GM13976 (cell line): ENCODE results near the gene FBXL16.

Source experiments
- DNase-seq: peaks from one replicate; pipeline ENCODE4 v3.0.0; 2012; ENCODE audit warnings: low spot score
- in situ Hi-C: fragments of 300-500 bp; cut with MboI; formaldehyde crosslinking; loops from one replicate; pipeline ENCODE4 v1.12.0; 2022; ENCODE audit warnings: low sequenced_read_pairs, mixed read lengths, inconsistent platforms; ENCODE audit not compliant: unreplicated experiment
- TF ChIP-seq, protein P1 (sequence below): IDR thresholded peaks from 2 replicates; pipeline ENCODE4 v1.5.1; 2012; ENCODE audit warnings: borderline replicate concordance, mild to moderate bottlenecking; ENCODE audit not compliant: insufficient read depth; ENCODE audit errors: extremely low read depth, missing control alignments, control extremely low read depth

FBXL16 gene

GRCh38 chr16:711084-711483 lies 5.5 kb upstream of the FBXL16 start:
- TF ChIP-seq, protein P1, sequence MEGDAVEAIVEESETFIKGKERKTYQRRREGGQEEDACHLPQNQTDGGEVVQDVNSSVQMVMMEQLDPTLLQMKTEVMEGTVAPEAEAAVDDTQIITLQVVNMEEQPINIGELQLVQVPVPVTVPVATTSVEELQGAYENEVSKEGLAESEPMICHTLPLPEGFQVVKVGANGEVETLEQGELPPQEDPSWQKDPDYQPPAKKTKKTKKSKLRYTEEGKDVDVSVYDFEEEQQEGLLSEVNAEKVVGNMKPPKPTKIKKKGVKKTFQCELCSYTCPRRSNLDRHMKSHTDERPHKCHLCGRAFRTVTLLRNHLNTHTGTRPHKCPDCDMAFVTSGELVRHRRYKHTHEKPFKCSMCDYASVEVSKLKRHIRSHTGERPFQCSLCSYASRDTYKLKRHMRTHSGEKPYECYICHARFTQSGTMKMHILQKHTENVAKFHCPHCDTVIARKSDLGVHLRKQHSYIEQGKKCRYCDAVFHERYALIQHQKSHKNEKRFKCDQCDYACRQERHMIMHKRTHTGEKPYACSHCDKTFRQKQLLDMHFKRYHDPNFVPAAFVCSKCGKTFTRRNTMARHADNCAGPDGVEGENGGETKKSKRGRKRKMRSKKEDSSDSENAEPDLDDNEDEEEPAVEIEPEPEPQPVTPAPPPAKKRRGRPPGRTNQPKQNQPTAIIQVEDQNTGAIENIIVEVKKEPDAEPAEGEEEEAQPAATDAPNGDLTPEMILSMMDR, result no peak
- in situ Hi-C loops, result loop anchor here (5.0 kb wide), 1 partner anchor 71 kb away; no protein-coding TSS in a partner anchor
- no peak for DNase-seq

DNA sequence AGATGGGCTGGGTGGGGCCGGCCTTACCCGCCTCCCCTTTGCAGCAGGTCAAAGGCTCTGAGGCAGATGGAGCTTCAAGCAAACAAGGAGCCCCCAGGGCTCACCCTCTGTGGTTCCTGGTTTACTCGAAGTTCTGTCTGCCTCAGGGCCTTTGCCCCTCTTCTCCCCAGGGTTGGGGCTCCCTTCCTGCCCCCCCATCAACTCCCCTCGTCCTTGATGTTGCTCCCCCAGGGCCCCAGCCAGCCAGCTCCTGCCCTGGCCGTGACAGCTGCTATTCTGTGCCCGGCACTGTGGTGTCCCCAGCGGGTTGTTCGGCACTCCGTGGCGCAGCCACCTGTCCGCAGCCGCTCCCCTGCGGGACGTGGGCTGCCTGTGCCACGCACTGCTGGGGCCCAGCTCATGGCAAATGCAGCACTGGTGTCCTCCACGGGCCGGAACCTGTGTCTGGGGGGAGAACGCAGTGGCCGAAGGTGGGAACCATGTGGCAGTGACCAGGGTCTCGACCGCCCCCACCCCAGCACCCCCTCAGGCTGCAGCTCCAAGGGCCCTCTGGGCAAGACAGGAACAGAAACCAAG lies 5.0 kb upstream of the FBXL16 start:
- in situ Hi-C loops, result loop anchor here (5.0 kb wide), 1 partner anchor 72 kb away; no protein-coding TSS in a partner anchor
- TF ChIP-seq, protein P1, result no peak
- no peak for DNase-seq

DNA sequence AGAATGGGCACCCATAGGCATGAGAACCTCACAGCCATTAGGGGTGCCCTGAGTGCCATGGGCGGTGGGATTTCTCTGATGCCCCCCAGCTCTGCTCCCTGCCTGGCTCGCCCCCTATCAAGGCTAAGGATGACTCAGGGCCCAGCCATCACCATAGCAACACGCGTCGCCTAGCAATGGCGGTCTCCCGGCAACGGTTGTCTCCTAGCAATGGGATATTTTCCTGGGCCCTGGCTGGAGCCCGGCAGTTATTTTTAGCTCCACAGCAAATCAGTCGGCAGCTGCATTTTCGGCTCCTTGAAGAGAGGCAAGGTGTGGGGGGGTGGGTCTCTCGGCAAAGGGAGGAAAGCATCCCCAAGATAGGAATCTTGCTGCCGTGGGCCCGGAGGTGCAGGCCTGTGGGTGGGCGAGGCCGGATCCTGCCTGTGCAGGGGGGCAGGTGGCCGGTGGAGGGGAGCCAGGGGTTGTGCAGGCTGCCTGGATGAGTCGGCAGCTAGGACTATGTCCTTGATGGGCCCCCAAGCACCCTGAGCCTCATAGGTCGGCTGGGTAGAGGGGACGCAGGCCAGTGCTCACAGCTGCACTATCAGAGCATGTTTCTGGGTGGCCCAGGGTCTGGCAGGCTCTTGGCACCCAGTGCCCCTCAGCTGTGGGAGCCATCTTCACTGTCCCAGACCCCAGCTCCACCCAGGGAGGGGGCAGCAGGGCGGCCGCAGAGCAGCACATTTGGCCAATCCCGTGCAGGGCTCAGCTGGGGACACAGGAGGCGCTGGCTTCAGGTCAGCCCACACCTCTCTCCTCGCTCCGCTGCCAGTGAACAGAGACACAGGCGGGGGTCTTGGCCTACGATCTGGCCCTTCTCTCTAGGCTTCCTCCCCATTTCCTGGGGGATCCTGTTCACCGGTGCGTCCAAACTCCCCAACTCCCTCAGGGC lies 4.2 kb upstream of the FBXL16 start:
- in situ Hi-C loops, result loop anchor here (5.0 kb wide), 1 partner anchor 72 kb away; no protein-coding TSS in a partner anchor
- DNase-seq, result no peak

DNA sequence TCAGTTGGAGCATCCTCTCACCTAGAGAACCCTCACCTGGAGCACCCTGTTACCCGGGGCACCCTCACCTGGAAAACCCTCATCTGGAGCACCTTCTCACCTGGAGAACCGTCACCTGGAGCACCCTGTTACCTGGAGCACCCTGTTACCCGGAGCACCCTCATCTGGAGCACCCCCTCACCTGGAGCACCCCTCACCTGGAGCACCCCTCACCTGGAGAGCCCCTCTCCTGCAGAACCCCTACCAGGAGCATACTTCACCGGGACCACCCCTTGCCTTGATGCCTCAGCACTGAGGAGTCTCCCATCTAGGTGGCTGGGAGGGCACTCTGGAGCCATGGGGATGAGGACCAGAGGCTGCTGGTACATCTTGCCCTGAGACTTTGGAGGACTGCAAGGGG lies 3.4 kb upstream of the FBXL16 start:
- DNase-seq, result no peak
- TF ChIP-seq, protein P1, result no peak
- in situ Hi-C loops, result no loop called here

More for the DNA sequence above, 4.2 kb upstream of the FBXL16 start:
- TF ChIP-seq, protein P1, result no peak

DNA sequence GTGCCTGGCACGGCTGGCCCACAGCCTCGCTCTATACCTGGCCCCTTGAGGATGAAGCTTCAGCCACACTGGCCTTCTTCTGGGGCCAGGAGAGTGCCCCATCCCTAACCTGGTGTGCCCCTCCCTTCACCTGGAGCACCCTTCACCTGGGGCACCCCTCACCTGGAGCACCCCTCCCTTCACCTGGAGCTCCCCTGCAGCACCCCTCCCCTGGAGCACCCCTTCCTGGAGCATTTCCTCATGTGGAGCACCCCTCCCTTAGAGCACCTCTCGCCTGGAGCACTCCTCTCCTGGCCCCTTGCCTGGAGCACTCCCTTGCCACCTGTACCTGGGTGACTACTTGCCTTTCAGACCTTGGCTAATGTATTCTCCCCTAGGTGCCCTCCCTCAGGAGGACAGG lies 2.4 kb upstream of the FBXL16 start:
- DNase-seq, result no peak
- in situ Hi-C loops, result no loop called here
- TF ChIP-seq, protein P1, result no peak

- in situ Hi-C loops, result no loop called here
- DNase-seq, result no peak
- TF ChIP-seq, protein P1, result no peak
Observed at GRCh38 chr16:707062-707538, 1.5 kb upstream of the FBXL16 start.
